Uterus (tissue), 4 donors: ENCODE measurements around the gene GPD2. TPM values are rescaled to one million over a fixed set of nuclear protein-coding genes. Genes with fewer than 3 reads are reported as not detected.
"Not testable (repeated sequence)": the region's sequence is repeated elsewhere in the genome, so short reads cannot be mapped to it uniquely, and the experiment has no call there.

Experiments
- DNase-seq, 2 donors: peaks; one replicate each; pipeline ENCODE4 v3.0.0-alpha.2; 2019 to 2020
- H3K27ac ChIP-seq, 2 donors: fragments of 200-600 bp; sonication (generic); 1 replicate in 1 of 2; 2 replicates in 1 of 2; pipeline ENCODE4 v1.5.1; 2016 to 2018
- H3K27me3 ChIP-seq, 2 donors: fragments of 200-600 bp; sonication (generic); one replicate each; pipeline ENCODE4 v1.5.1; 2018 to 2019; ENCODE audit warnings: control low read depth in 1 of 2
- H3K36me3 ChIP-seq, 2 donors: fragments of 200-600 bp; sonication (generic); one replicate each; pipeline ENCODE4 v1.5.1; 2019; ENCODE audit warnings: control low read depth in 1 of 2
- H3K4me1 ChIP-seq, 2 donors: fragments of 200-600 bp; sonication (generic); one replicate each; pipeline ENCODE4 v1.5.1; 2018 to 2019; ENCODE audit warnings: control low read depth in 1 of 2
- H3K4me3 ChIP-seq, 2 donors: fragments of 200-600 bp; sonication (generic); 1 replicate in 1 of 2; 2 replicates in 1 of 2; pipeline ENCODE4 v1.5.1; 2018 to 2019; ENCODE audit warnings: mild to moderate bottlenecking in 1 of 2
- H3K9me3 ChIP-seq, 2 donors: fragments of 200-600 bp; sonication (generic); one replicate each; pipeline ENCODE4 v1.5.1; 2019; ENCODE audit warnings: control low read depth in 1 of 2
- CTCF ChIP-seq, 4 experiments: fragments of 200-600 bp in 2 of 4; fragments of 450-650 bp in 2 of 4; sonication (generic) in 2 of 4; IDR thresholded peaks; one replicate each; pipeline ENCODE4 v1.5.1; 2016 to 2019; ENCODE audit warnings: antibody characterized with exemption in 4 of 4, mild to moderate bottlenecking in 2 of 4, moderate library complexity in 1 of 4
- POLR2A ChIP-seq, 2 donors: fragments of 450-650 bp; IDR thresholded peaks; one replicate each; pipeline ENCODE4 v1.6.1; 2016; ENCODE audit warnings: antibody characterized with exemption in 2 of 2, mild to moderate bottlenecking in 1 of 2, moderate library complexity in 1 of 2
- intact Hi-C: fragments of 100-400 bp; cut with DNase I; formaldehyde crosslinking; loops from one replicate; pipeline ENCODE4 v1.15.1; 2023; ENCODE audit warnings: low total_unique reads
- total RNA-seq, 4 donors: library from RNA; depleted of rRNA in 3 of 4; stranded (reverse); fragments of >200 nt in 3 of 4; gene quantifications; one replicate each; pipeline versions ENCODE4 v1.1.0 to v1.2.4, GENCODE V29; 2014 to 2023
- donor health status: DM: yes; HTN: yes; CAD: no.

The GPD2 gene
- total RNA-seq, 4 donors from 2014 or later = 2.0 to 41.6 (median 32.1) TPM

GRCh38 chr2:156489750-156490465 lies 53.7 kb downstream of the GPD2 start:
- no peak for DNase-seq
- Histone ChIP-seq H3K27ac (no peak overlapping the region), H3K36me3 (no peaks in the 10 kb centered on the region), H3K4me3 (no peak overlapping the region), H3K9me3 (no peaks in the 10 kb centered on the region), H3K4me1 (no peaks in the 10 kb centered on the region), H3K27me3 (no peaks in the 10 kb centered on the region)
- intact Hi-C loops = no loop called here
- no peak for TF ChIP-seq POLR2A (IDR thresholded peaks at IDR 0.05)
- no peak for TF ChIP-seq CTCF (IDR thresholded peaks at IDR 0.05)

- intact Hi-C loops = no loop called here
These were observed 54.3 kb downstream of the GPD2 start for GRCh38 chr2:156490466-156490840.

GRCh38 chr2:156491176-156491575 lies 55.0 kb downstream of the GPD2 start:
- H3K27me3 ChIP-seq = no peaks in the 10 kb centered on the region
- H3K4me1 ChIP-seq = no peaks in the 10 kb centered on the region
- TF ChIP-seq POLR2A (IDR thresholded peaks at IDR 0.05) (no peak), CTCF (IDR thresholded peaks at IDR 0.05) (no peak)
- H3K4me3 ChIP-seq = no peak overlapping the region
- no peaks in the 10 kb centered on the region for H3K9me3 ChIP-seq
- H3K36me3 ChIP-seq = no peaks in the 10 kb centered on the region
- intact Hi-C loops = no loop called here
- DNase-seq = no peak
- H3K27ac ChIP-seq = no peak overlapping the region

More at GRCh38 chr2:156490466-156490840, 54.3 kb downstream of the GPD2 start:
- Histone ChIP-seq H3K27ac (no peak overlapping the region), H3K4me3 (no peak overlapping the region), H3K36me3 (no peaks in the 10 kb centered on the region), H3K27me3 (no peaks in the 10 kb centered on the region), H3K9me3 (no peaks in the 10 kb centered on the region), H3K4me1 (no peaks in the 10 kb centered on the region)
- no peak for DNase-seq
- TF ChIP-seq CTCF (IDR thresholded peaks at IDR 0.05) = no peak
- TF ChIP-seq POLR2A (IDR thresholded peaks at IDR 0.05) = no peak

GRCh38 chr2:156492979-156493378 lies 56.8 kb downstream of the GPD2 start:
- Histone ChIP-seq H3K27me3 (no peaks in the 10 kb centered on the region), H3K4me1 (no peaks in the 10 kb centered on the region), H3K4me3 (no peak overlapping the region), H3K36me3 (no peaks in the 10 kb centered on the region), H3K27ac (no peak overlapping the region), H3K9me3 (no peaks in the 10 kb centered on the region)
- intact Hi-C loops = no loop called here
- no peak for DNase-seq
- no peak for TF ChIP-seq CTCF (IDR thresholded peaks at IDR 0.05)
- no peak for TF ChIP-seq POLR2A (IDR thresholded peaks at IDR 0.05)

GRCh38 chr2:156495998-156496397 lies 59.8 kb downstream of the GPD2 start:
- DNase-seq, H3K36me3 ChIP-seq, H3K27ac ChIP-seq, intact Hi-C loops, H3K4me3 ChIP-seq, H3K4me1 ChIP-seq, H3K27me3 ChIP-seq, H3K9me3 ChIP-seq: not testable (repeated sequence)

- Histone ChIP-seq H3K27ac (no peak overlapping the region), H3K27me3 (no peaks in the 10 kb centered on the region), H3K9me3 (no peaks in the 10 kb centered on the region), H3K4me1 (no peaks in the 10 kb centered on the region), H3K4me3 (no peak overlapping the region), H3K36me3 (peaks cover 0 to 4% of the 10 kb centered on the region in 2 donors)
- intact Hi-C loops = no loop called here
- no peak for DNase-seq
- no peak for TF ChIP-seq CTCF (IDR thresholded peaks at IDR 0.05)
- no peak for TF ChIP-seq POLR2A (IDR thresholded peaks at IDR 0.05)
These were observed 69.5 kb downstream of the GPD2 start for GRCh38 chr2:156505696-156506095.
